Neutrophil (primary cell): ENCODE data around the gene TMED8.
A peak's percentile ranks its signal among the peaks of the same experiment; 100 is the strongest.
"Not testable (repeated sequence)": the region's sequence is repeated elsewhere in the genome, so short reads cannot be mapped to it uniquely, and the experiment has no call there.

ENCODE experiments used
- H3K27ac ChIP-seq: fragments of 200-600 bp; sonication (generic); 2 replicates; pipeline ENCODE4 v1.5.1; 2016; ENCODE audit warnings: mild to moderate bottlenecking, moderate library complexity
- H3K27me3 ChIP-seq: fragments of 200-600 bp; sonication (generic); 2 replicates; pipeline ENCODE4 v1.6.0; 2016; ENCODE audit warnings: mild to moderate bottlenecking
- H3K36me3 ChIP-seq: fragments of 200-600 bp; sonication (generic); 2 replicates; pipeline ENCODE4 v1.5.1; 2017
- H3K4me1 ChIP-seq, 2 experiments: fragments of 200-600 bp in 1 of 2; sonication (generic) in 1 of 2; 1 replicate in 1 of 2; 2 replicates in 1 of 2; pipeline versions ENCODE4 v1.5.1 to v1.6.1; 2013 to 2016; ENCODE audit warnings: low read depth in 1 of 2, low read length in 1 of 2, mild to moderate bottlenecking in 1 of 2, moderate library complexity in 1 of 2; ENCODE audit not compliant: control insufficient read depth in 1 of 2, insufficient read depth in 1 of 2
- H3K4me3 ChIP-seq, 2 experiments: fragments of 200-600 bp in 1 of 2; sonication (generic) in 1 of 2; 1 replicate in 1 of 2; 2 replicates in 1 of 2; pipeline ENCODE4 v1.5.1; 2013 to 2016; ENCODE audit warnings: low read depth in 1 of 2, low read length in 1 of 2, mild to moderate bottlenecking in 1 of 2, moderate library complexity in 1 of 2
- H3K9me3 ChIP-seq: fragments of 200-600 bp; sonication (generic); 2 replicates; pipeline ENCODE4 v1.5.1; 2016
- CTCF ChIP-seq: fragments of 200-600 bp; sonication (generic); IDR thresholded peaks from 2 replicates; pipeline ENCODE4 v1.5.1; 2016; ENCODE audit warnings: antibody characterized with exemption

Gene TMED8

GRCh38 chr14:77322250-77322902 is 54.5 kb downstream of the TMED8 start:
- TF ChIP-seq CTCF: no peak
- Histone ChIP-seq H3K9me3 (no peaks in the 10 kb centered on the region), H3K4me1 (peaks cover 17% of the 10 kb centered on the region in 2 experiments), H3K4me3 (peak overlapping the region; percentile 96 to 98), H3K36me3 (no peaks in the 10 kb centered on the region), H3K27me3 (no peaks in the 10 kb centered on the region), H3K27ac (peak overlapping the region; percentile 98)

GRCh38 chr14:77320238-77320935 is 56.5 kb downstream of the TMED8 start, which contains the start of gene POMT2:
Gene POMT2 (minus strand): TSS chr14:77320883. CDS start chr14:77320681, 202 bp downstream.
- no peak for TF ChIP-seq CTCF
- H3K4me1 ChIP-seq: peaks cover 17% of the 10 kb centered on the region in 2 experiments
- H3K4me3 ChIP-seq: peak within 1 kb of the TSS; percentile 96 to 98
- no peaks in the 10 kb centered on the region for H3K9me3 ChIP-seq
- no peaks in the 10 kb centered on the region for H3K27me3 ChIP-seq
- H3K36me3 ChIP-seq: no peaks in the 10 kb centered on the region
- H3K27ac ChIP-seq: peak within 1 kb of the TSS; percentile 98

- Histone ChIP-seq H3K4me3 (no peak overlapping the region), H3K9me3 (no peaks in the 10 kb centered on the region), H3K27ac (peak overlapping the region; percentile 98), H3K4me1 (peaks cover 17% of the 10 kb centered on the region in 2 experiments), H3K36me3 (no peaks in the 10 kb centered on the region), H3K27me3 (no peaks in the 10 kb centered on the region)
- TF ChIP-seq CTCF: no peak
These were observed 57.5 kb downstream of the TMED8 start for GRCh38 chr14:77319422-77319821.

- not testable (repeated sequence) for H3K36me3 ChIP-seq, H3K4me3 ChIP-seq, H3K27me3 ChIP-seq, H3K9me3 ChIP-seq, H3K27ac ChIP-seq
- H3K4me1 ChIP-seq: peaks cover 17% of the 10 kb centered on the region in 2 experiments
These were observed 58.1 kb downstream of the TMED8 start for GRCh38 chr14:77318756-77319155.

GRCh38 chr14:77318006-77318553 is 58.8 kb downstream of the TMED8 start:
- Histone ChIP-seq H3K4me3 (no peak overlapping the region), H3K27me3 (no peaks in the 10 kb centered on the region), H3K9me3 (no peaks in the 10 kb centered on the region), H3K4me1 (peaks cover 17% of the 10 kb centered on the region in 2 experiments), H3K27ac (no peak overlapping the region), H3K36me3 (no peaks in the 10 kb centered on the region)
- TF ChIP-seq CTCF: no peak

- Histone ChIP-seq H3K4me1 (peaks cover 7% of the 10 kb centered on the region in 2 experiments), H3K4me3 (no peak overlapping the region), H3K27ac (no peak overlapping the region), H3K36me3 (no peaks in the 10 kb centered on the region), H3K27me3 (no peaks in the 10 kb centered on the region), H3K9me3 (no peaks in the 10 kb centered on the region)
- TF ChIP-seq CTCF: no peak
These were observed 60.0 kb downstream of the TMED8 start for GRCh38 chr14:77316872-77317301.
